22Rv1 (cell line): Measurements from ENCODE around the gene ZAR1.

ENCODE experiments used
- H3K27ac ChIP-seq: fragments of 450-650 bp; 2 replicates; pipeline ENCODE4 v1.5.1; 2017
- ZFX ChIP-seq: fragments of 450-650 bp; IDR thresholded peaks from 2 replicates; pipeline ENCODE4 v1.6.1; 2017; ENCODE audit warnings: antibody characterized with exemption, borderline replicate concordance
- TF ChIP-seq, protein P1 (sequence below): fragments of 450-650 bp; IDR thresholded peaks from 2 replicates; pipeline ENCODE4 v1.5.1; 2017; ENCODE audit warnings: mild to moderate bottlenecking

Gene ZAR1

DNA sequence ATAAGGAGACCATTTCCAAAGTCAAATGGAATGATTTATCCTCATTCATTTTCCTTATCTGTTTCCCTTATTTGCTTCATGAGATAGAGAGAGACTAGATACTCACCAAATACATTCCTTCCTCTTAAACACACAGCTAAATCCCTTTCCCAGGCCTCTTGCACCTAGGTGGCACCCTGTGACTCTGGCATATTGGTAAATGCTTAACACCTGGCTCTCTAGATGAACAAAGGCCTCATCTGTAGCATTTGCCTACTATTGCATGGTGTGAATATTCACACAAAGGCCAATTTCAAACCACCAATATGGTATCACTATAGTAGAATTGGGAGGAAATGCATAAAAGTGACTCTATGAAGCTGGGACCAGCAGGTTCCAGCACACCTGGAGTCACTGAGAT lies 29.1 kb upstream of the ZAR1 start:
- TF ChIP-seq ZFX, result no peak
- TF ChIP-seq, protein P1, sequence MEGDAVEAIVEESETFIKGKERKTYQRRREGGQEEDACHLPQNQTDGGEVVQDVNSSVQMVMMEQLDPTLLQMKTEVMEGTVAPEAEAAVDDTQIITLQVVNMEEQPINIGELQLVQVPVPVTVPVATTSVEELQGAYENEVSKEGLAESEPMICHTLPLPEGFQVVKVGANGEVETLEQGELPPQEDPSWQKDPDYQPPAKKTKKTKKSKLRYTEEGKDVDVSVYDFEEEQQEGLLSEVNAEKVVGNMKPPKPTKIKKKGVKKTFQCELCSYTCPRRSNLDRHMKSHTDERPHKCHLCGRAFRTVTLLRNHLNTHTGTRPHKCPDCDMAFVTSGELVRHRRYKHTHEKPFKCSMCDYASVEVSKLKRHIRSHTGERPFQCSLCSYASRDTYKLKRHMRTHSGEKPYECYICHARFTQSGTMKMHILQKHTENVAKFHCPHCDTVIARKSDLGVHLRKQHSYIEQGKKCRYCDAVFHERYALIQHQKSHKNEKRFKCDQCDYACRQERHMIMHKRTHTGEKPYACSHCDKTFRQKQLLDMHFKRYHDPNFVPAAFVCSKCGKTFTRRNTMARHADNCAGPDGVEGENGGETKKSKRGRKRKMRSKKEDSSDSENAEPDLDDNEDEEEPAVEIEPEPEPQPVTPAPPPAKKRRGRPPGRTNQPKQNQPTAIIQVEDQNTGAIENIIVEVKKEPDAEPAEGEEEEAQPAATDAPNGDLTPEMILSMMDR, result no peak
- no peak overlapping the region for H3K27ac ChIP-seq

DNA sequence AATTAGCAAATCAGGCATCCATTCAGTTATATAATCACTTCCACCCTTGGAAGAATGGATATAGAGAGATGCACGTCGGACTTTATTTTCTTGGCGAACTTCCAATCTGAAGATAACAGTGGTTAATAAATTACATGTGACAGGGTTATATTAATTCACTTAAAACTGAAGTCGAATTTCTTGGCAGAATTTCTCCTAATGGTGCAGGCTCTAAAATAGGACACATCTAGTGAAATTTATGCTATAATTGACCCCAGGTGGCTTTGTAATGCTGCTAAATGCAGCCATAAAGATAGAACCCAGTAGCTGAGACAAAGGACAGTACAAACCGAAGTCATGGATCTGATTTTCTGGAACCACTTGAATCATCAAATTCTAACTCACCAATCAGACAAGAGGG lies 27.7 kb upstream of the ZAR1 start:
- no peak for TF ChIP-seq ZFX
- TF ChIP-seq, protein P1, result no peak
- H3K27ac ChIP-seq, result no peak overlapping the region

DNA sequence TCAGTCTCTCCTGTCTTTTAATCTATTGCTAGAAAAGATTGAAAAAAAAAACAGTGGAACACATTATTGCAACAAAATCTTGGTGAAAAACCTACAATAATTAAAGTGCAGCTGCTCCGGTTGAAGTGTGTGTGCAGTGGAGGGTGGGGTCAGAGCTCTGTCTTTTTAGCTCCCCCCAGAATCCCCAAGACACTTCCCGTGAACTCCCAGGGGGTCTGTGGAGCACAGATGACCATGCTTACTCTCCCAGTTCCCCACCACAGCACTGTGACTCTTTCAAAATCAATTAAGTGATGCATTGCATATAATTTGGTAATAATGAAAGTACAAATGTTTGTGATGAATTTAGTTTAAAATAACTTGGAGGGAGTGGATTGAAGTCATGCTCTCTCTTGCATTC lies 22.6 kb upstream of the ZAR1 start:
- TF ChIP-seq, protein P1, result no peak
- no peak for TF ChIP-seq ZFX
- no peak overlapping the region for H3K27ac ChIP-seq

DNA sequence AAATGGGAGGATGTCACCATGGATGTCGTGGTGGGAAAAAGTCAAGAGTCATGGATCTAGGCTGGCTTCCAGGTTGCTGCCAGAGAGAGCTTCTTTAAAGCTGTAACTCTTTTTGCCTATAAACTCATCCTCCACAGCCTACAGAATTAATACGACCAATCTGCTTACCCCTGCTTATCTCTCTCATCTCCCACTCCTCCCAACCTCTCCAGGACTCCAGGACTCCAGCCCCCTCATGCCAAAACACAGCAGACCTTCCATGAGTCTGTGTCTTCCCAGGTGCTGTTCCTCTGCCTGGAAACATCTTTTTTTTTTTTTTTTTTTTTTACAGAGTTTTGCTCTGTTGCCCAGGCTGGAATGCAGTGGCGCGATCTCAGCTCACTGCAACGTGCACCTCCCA lies 22.2 kb upstream of the ZAR1 start:
- TF ChIP-seq ZFX, result no peak
- TF ChIP-seq, protein P1, result no peak
- H3K27ac ChIP-seq, result no peak overlapping the region

DNA sequence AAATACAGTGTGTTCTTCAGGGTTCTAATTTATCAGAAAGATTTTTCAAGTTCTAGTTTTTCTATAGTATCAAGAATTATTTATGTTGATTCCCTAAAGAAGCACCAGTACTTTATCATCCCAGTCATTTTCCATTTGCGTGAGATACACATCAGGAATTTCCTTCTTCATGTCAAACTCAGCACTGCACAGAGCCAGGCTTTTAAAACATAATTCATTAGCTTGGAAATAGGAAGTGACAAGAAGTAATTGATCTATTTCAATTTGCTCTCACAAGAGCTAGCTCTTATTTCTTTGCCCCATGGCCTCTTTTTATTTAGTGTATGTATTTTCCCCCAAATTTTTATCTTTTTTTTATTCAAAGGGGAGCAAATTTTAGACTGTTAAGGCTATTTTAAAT lies 19.9 kb upstream of the ZAR1 start:
- no peak for TF ChIP-seq ZFX
- TF ChIP-seq, protein P1, result no peak
- no peak overlapping the region for H3K27ac ChIP-seq

DNA sequence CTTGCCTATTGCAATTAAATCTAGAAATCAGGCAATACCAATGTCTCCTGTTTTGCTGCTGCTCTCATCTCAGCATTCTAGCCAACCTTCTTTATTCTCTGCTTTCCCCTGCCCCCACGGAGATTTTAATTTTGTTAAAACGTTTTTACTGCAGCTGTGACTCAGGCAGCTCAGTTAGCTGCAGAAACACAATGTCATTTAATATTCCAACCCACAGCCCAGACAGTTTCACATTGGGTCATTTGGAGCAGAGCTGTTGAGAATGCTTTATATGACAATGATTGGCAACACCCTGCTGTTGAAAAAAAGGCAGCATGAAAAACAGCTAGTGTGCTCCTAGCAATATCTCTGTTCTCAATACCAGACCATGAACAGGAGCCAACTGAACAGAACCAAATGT lies 19.5 kb upstream of the ZAR1 start:
- no peak for TF ChIP-seq ZFX
- TF ChIP-seq, protein P1, result no peak
- no peak overlapping the region for H3K27ac ChIP-seq

DNA sequence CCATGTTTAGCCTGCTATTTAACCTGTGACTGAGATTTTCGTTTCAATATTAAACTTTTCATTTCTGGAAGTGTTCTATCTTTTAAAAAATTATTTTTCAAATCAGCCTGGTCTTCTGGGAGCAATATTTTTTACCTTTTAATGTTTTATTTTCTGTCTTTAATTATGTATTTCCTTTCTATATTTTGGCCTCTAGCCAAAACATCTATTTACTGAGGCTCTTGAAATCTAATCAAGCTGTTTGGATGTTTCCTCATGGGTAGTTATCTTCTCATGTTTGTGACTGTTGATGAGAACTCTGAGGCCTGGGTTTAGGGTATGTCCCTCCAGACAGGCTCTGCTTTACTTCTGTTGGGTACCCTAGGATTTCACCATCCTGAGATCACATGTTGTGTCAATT lies 17.3 kb upstream of the ZAR1 start:
- no peak overlapping the region for H3K27ac ChIP-seq
- TF ChIP-seq, protein P1, result no peak
- TF ChIP-seq ZFX, result no peak
